HG02678 (cell line): ENCODE measurements around the gene COL4A1.

ENCODE experiments used
- ATAC-seq: cut with Tn5 transposase; IDR thresholded peaks from one replicate; pipeline ENCODE4 v1.9.1; 2021; ENCODE audit warnings: mild to moderate bottlenecking, moderate library complexity; ENCODE audit not compliant: unreplicated experiment

Gene COL4A1

GRCh38 chr13:110297766-110298504, 9.0 kb downstream of the COL4A1 start:
- no peak for ATAC-seq

GRCh38 chr13:110297011-110297410, 9.9 kb downstream of the COL4A1 start:
- no peak for ATAC-seq

- no peak for ATAC-seq
These were observed 12.3 kb downstream of the COL4A1 start for GRCh38 chr13:110294622-110295021.

GRCh38 chr13:110294146-110294545, 12.8 kb downstream of the COL4A1 start:
- ATAC-seq, result no peak

- ATAC-seq, result no peak
These were observed 13.3 kb downstream of the COL4A1 start for GRCh38 chr13:110293649-110294048.

- ATAC-seq, result no peak
These were observed 13.9 kb downstream of the COL4A1 start for GRCh38 chr13:110293037-110293436.

- no peak for ATAC-seq
These were observed 15.7 kb downstream of the COL4A1 start for GRCh38 chr13:110291286-110291685.

GRCh38 chr13:110290826-110291225, 16.1 kb downstream of the COL4A1 start:
- no peak for ATAC-seq

- no peak for ATAC-seq
These were observed 16.8 kb downstream of the COL4A1 start for GRCh38 chr13:110290153-110290552.

GRCh38 chr13:110289661-110290060, 17.3 kb downstream of the COL4A1 start:
- no peak for ATAC-seq

- ATAC-seq, result no peak
These were observed 17.8 kb downstream of the COL4A1 start for GRCh38 chr13:110289174-110289573.

GRCh38 chr13:110286833-110287819, 19.8 kb downstream of the COL4A1 start:
- ATAC-seq, result no peak

- ATAC-seq, result no peak
These were observed 20.7 kb downstream of the COL4A1 start for GRCh38 chr13:110285991-110286832.

- no peak for ATAC-seq
These were observed 22.0 kb downstream of the COL4A1 start for GRCh38 chr13:110284779-110285484.

GRCh38 chr13:110283736-110284517, 23.0 kb downstream of the COL4A1 start:
- no peak for ATAC-seq

- ATAC-seq, result no peak
These were observed 24.6 kb downstream of the COL4A1 start for GRCh38 chr13:110282316-110282841.

GRCh38 chr13:110281736-110282135, 25.2 kb downstream of the COL4A1 start:
- no peak for ATAC-seq

- no peak for ATAC-seq
These were observed 25.8 kb downstream of the COL4A1 start for GRCh38 chr13:110280985-110281688.
